Endodermal cell (in vitro differentiated cells): Measurements from ENCODE around the gene SYNRG. TPM values are rescaled to one million over a fixed set of nuclear protein-coding genes. Genes with fewer than 3 reads are reported as not detected.

Experiments used
- DNase-seq: peaks from one replicate; pipeline ENCODE4 v3.0.0-alpha.2; 2017
- H3K27ac ChIP-seq: 2 replicates; pipeline ENCODE4 v1.5.1; 2013; ENCODE audit warnings: mild to moderate bottlenecking, low read depth, low read length, moderate library complexity
- H3K27me3 ChIP-seq: 2 replicates; pipeline ENCODE4 v1.6.1; 2013; ENCODE audit warnings: mild to moderate bottlenecking, low read length, moderate library complexity; ENCODE audit not compliant: insufficient read depth, control insufficient read depth, poor library complexity, severe bottlenecking
- H3K36me3 ChIP-seq: 2 replicates; pipeline ENCODE4 v1.7.0; 2013; ENCODE audit warnings: mild to moderate bottlenecking, low read length, moderate library complexity; ENCODE audit not compliant: control insufficient read depth, insufficient read depth
- H3K4me1 ChIP-seq: one replicate; pipeline ENCODE4 v1.7.0; 2013; ENCODE audit warnings: low read length; ENCODE audit not compliant: control insufficient read depth, insufficient read depth
- H3K4me3 ChIP-seq: 2 replicates; pipeline ENCODE4 v1.5.1; 2013; ENCODE audit warnings: mild to moderate bottlenecking, low read length, moderate library complexity
- H3K9ac ChIP-seq: 2 replicates; pipeline ENCODE4 v1.6.1; 2013; ENCODE audit warnings: mild to moderate bottlenecking, low read length, moderate library complexity; ENCODE audit not compliant: poor library complexity, severe bottlenecking; ENCODE audit errors: extremely low read depth
- H3K9me3 ChIP-seq: 2 replicates; pipeline ENCODE4 v1.6.1; 2013; ENCODE audit warnings: mild to moderate bottlenecking, low read length, moderate library complexity; ENCODE audit not compliant: control insufficient read depth
- H3K27ac Mint-ChIP-seq: 2 replicates; pipeline ENCODE4 v1.8.0; 2020; ENCODE audit warnings: mixed read lengths
- H3K27me3 Mint-ChIP-seq: 2 replicates; pipeline ENCODE4 v1.8.0; 2021; ENCODE audit warnings: mild to moderate bottlenecking, mixed read lengths; ENCODE audit not compliant: insufficient read depth
- H3K36me3 Mint-ChIP-seq: 2 replicates; pipeline ENCODE4 v1.8.0; 2020; ENCODE audit warnings: low read depth, mixed read lengths
- H3K4me1 Mint-ChIP-seq: 2 replicates; pipeline ENCODE4 v1.8.0; 2020; ENCODE audit warnings: mixed read lengths
- H3K4me3 Mint-ChIP-seq: 2 replicates; pipeline ENCODE4 v1.8.0; 2020; ENCODE audit warnings: mild to moderate bottlenecking, moderate library complexity, mixed read lengths
- H3K9me3 Mint-ChIP-seq: 2 replicates; pipeline ENCODE4 v1.8.0; 2020; ENCODE audit warnings: mild to moderate bottlenecking, mixed read lengths
- WGBS, 2 experiments: methylation state at CpG; one replicate each; pipeline versions ENCODE4 v1.1.5 to v1.1.7; 2013; ENCODE audit warnings: missing lambda C conversion rate in 2 of 2, mixed read lengths in 1 of 2; ENCODE audit not compliant: insufficient coverage in 1 of 2, insufficient read length in 1 of 2; 5-methylcytosine and 5-hydroxymethylcytosine counted together
- total RNA-seq, 2 donors: library from RNA; stranded (reverse); fragmentation: NEBNext Ultra II Directional in 1 of 2; extraction: Animal tissue kit (Norgen Biotek cat#: 25700) in 1 of 2; gene quantifications; 2 replicates in 1 of 2; 3 replicates in 1 of 2; pipeline ENCODE4 v1.2.1, GENCODE V29; 2021
- TF ChIP-seq, protein P1 (sequence below): fragments of 200-600 bp; sonication (generic); conservative IDR thresholded peaks from 2 replicates; pipeline ENCODE4 v1.5.0; 2021; ENCODE audit warnings: antibody characterized with exemption, mild to moderate bottlenecking

The SYNRG gene
- total RNA-seq, 2 donors from 2014 or later = 47.2 to 52.4 TPM

- Histone ChIP-seq H3K4me1 (no peaks in the 10 kb centered on the region), H3K27ac (no peak overlapping the region), H3K9me3 (no peaks in the 10 kb centered on the region), H3K9ac (no peak overlapping the region), H3K4me3 (no peak overlapping the region), H3K36me3 (peaks cover 67% of the 10 kb centered on the region), H3K27me3 (no peaks in the 10 kb centered on the region)
- no peak for DNase-seq
- Mint-ChIP-seq H3K27ac (no peak overlapping the region), H3K4me1 (no peaks in the 10 kb centered on the region), H3K9me3 (no peaks in the 10 kb centered on the region), H3K4me3 (no peak overlapping the region), H3K36me3 (peaks cover 54% of the 10 kb centered on the region), H3K27me3 (no peaks in the 10 kb centered on the region)
- TF ChIP-seq, protein P1, sequence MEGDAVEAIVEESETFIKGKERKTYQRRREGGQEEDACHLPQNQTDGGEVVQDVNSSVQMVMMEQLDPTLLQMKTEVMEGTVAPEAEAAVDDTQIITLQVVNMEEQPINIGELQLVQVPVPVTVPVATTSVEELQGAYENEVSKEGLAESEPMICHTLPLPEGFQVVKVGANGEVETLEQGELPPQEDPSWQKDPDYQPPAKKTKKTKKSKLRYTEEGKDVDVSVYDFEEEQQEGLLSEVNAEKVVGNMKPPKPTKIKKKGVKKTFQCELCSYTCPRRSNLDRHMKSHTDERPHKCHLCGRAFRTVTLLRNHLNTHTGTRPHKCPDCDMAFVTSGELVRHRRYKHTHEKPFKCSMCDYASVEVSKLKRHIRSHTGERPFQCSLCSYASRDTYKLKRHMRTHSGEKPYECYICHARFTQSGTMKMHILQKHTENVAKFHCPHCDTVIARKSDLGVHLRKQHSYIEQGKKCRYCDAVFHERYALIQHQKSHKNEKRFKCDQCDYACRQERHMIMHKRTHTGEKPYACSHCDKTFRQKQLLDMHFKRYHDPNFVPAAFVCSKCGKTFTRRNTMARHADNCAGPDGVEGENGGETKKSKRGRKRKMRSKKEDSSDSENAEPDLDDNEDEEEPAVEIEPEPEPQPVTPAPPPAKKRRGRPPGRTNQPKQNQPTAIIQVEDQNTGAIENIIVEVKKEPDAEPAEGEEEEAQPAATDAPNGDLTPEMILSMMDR = no peak
- 93 to 96% methylated on average over 3 to 6 of the region's 6 CpGs for WGBS, 2 experiments
These were observed 16.9 kb downstream of the SYNRG start for GRCh38 chr17:37592291-37592690.

- no peaks in the 10 kb centered on the region for H3K9me3 ChIP-seq
- Mint-ChIP-seq H3K4me1 (no peaks in the 10 kb centered on the region), H3K27ac (no peak overlapping the region), H3K9me3 (no peaks in the 10 kb centered on the region), H3K4me3 (no peak overlapping the region), H3K36me3 (peaks cover 51% of the 10 kb centered on the region), H3K27me3 (no peaks in the 10 kb centered on the region)
- peaks cover 69% of the 10 kb centered on the region for H3K36me3 ChIP-seq
- no peak for DNase-seq
- H3K4me3 ChIP-seq = no peak overlapping the region
- H3K9ac ChIP-seq = no peak overlapping the region
- no peaks in the 10 kb centered on the region for H3K27me3 ChIP-seq
- H3K27ac ChIP-seq = no peak overlapping the region
- no peaks in the 10 kb centered on the region for H3K4me1 ChIP-seq
- WGBS, 2 experiments = 89 to 94% methylated on average over 2 to 3 of the region's 3 CpGs
- TF ChIP-seq, protein P1 = no peak
These were observed 24.2 kb downstream of the SYNRG start for GRCh38 chr17:37585066-37585465.

DNA sequence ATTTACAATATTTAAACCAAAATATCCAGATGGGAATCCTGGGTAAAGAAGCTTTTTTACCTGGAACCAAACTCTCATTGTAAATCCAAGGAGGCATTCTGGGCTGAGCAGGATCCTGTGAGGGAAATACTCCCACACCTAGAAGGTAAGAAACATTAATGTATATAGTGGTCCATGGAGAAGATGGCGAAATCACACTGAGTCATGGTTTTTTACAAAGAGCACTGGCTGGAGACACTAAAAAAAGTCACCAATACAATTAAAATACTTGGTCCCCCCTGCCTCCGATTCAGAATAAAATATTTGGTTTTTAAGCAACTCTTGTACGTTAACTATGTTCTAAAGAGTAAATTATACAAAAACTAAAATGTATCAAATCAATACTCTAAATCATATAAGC lies 32.9 kb downstream of the SYNRG start:
- Histone ChIP-seq H3K27me3 (no peaks in the 10 kb centered on the region), H3K9ac (no peak overlapping the region), H3K4me3 (no peak overlapping the region), H3K36me3 (peaks cover 81% of the 10 kb centered on the region), H3K9me3 (peaks cover 10% of the 10 kb centered on the region), H3K27ac (no peak overlapping the region), H3K4me1 (no peaks in the 10 kb centered on the region)
- Mint-ChIP-seq H3K36me3 (peaks cover 52% of the 10 kb centered on the region), H3K4me3 (no peak overlapping the region), H3K27me3 (no peaks in the 10 kb centered on the region), H3K4me1 (no peaks in the 10 kb centered on the region), H3K9me3 (peaks cover 8% of the 10 kb centered on the region), H3K27ac (no peak overlapping the region)
- no peak for DNase-seq
- WGBS, 2 experiments = 97 to 100% methylated on average over 1 to 3 of the region's 3 CpGs
- TF ChIP-seq, protein P1 = no peak
